Measurements from ENCODE around the gene VPS8.

Gene VPS8

GRCh38 chr3:185052631-185053030, 240.7 kb downstream of the VPS8 start:
- DNase-seq (ENCODE audit: low read depth in 2 of 2), result no peak

DNA sequence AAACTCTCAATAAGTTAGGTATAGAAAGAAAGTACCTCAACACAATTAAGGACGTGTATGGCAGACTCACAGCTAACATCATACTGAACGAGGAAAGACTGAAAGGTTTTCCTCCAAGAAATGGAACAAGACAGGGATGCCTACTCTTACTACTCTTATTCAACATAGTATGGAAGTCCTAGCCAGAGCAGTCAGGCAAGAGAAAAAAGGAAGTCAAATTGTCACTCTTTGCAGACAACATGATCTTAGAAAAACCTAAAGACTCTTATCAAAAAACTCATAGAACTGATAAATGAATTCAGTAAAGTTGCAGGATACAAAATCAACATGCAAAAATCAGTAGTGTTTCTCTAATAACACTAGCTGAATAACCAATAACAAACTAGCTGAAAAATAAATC, 244.9 kb downstream of the VPS8 start:
- no peak for DNase-seq (ENCODE audit: low read depth in 2 of 2)

DNA sequence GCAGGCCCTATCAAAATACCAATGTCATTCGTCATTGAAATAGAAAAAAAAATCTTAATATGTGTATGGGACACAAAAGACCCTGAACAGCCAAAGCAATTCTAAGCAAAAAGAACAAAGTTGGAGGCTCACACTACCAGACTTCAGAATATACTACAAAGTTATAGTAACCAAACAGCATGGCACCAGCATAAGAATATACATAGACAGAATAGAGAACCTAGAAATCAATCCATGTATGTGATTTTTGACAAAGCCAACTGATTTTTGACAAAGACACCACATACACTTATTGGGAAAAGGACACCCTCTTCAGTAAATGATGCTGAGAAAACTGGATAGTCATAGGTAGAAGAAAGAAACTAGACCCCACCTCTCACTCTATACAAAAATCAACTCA, 245.9 kb downstream of the VPS8 start:
- no peak for DNase-seq (ENCODE audit: low read depth in 2 of 2)

DNA sequence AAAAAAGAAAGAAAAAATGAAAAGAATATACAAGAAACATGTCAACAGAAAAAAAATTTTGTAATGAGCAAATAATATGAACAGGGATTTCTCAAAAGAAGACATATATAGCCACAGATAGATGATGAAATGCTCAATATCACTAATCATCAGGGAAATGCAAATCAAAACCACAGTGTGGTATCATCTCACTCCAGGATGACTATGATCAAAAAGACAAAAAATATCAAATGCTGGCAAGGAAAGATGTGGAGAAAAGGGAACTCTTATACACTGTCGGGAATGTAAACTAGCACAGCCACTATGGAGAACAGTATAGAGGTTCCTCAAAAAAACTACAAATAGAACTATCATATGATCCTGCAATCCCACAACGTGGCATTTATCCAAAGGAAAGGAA, 246.8 kb downstream of the VPS8 start:
- no peak for DNase-seq (ENCODE audit: low read depth in 2 of 2)

- DNase-seq (ENCODE audit: low read depth in 2 of 2), result no peak
Observed at GRCh38 chr3:185059766-185060165, 247.8 kb downstream of the VPS8 start.

- DNase-seq (ENCODE audit: low read depth in 2 of 2), result no peak
Observed at GRCh38 chr3:185060655-185061054, 248.7 kb downstream of the VPS8 start.

DNA sequence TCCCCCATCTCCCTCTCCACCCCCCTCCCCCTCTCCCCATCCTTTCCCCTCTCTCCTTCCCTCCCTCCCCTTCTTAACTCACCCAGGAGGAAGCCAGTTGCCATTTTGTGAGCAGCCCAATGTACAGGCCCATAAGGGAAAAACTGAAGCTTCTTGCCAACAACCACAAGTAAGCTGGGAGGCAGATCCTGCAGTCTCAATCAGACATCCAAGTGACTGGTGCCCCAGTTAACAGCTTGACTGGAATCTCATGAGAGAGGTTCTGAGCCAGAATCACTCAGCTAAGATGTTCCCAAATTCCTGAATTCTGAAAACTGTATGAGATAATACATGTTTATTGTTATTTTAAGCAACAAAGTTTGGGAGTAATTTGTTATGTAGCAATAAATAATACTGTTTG, 250.2 kb downstream of the VPS8 start:
- no peak for DNase-seq (ENCODE audit: low read depth in 2 of 2)

DNA sequence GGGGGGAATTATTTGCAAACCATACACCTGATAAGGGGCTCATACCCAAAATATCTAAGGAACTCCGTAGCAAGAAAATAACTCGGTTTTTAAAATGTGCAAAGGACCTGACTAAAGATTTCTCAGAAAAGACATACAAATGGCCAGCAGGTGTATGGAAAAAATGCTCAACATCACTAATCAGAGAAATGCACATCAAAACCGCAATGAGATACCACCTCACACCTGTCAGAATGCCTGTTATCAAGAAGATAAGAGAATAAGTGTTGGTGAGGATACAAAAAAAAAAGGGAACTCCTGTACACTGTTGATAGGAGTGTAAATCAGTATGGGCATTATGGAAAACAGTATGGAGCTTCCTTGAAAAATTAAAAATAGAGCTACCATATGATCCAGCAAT, 251.5 kb downstream of the VPS8 start:
- no peak for DNase-seq (ENCODE audit: low read depth in 2 of 2)

GRCh38 chr3:185065059-185065458, 253.1 kb downstream of the VPS8 start:
- DNase-seq (ENCODE audit: low read depth in 2 of 2), result no peak

DNA sequence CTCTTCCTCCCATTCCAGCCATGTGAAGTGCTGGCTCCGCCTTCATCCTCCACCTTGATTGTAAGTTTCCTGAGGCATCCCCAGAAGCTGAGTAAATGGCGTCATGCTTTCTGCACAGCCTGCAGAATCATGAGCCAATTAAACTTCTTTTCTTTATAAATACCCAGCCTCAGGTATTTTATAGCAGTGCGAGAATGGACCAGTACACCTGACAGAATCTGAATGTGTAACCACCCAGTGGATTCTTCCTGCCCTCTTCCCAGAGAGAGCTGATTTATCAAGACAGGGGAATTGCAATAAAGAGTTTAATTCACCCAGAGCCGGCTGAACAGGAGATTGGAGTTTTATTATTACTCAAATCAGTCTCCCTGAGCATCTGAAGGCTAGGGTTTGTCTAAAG, 254.3 kb downstream of the VPS8 start:
- no peak for DNase-seq (ENCODE audit: low read depth in 2 of 2)

- DNase-seq (ENCODE audit: low read depth in 2 of 2), result no peak
Observed at GRCh38 chr3:185067173-185067572, 255.2 kb downstream of the VPS8 start.

DNA sequence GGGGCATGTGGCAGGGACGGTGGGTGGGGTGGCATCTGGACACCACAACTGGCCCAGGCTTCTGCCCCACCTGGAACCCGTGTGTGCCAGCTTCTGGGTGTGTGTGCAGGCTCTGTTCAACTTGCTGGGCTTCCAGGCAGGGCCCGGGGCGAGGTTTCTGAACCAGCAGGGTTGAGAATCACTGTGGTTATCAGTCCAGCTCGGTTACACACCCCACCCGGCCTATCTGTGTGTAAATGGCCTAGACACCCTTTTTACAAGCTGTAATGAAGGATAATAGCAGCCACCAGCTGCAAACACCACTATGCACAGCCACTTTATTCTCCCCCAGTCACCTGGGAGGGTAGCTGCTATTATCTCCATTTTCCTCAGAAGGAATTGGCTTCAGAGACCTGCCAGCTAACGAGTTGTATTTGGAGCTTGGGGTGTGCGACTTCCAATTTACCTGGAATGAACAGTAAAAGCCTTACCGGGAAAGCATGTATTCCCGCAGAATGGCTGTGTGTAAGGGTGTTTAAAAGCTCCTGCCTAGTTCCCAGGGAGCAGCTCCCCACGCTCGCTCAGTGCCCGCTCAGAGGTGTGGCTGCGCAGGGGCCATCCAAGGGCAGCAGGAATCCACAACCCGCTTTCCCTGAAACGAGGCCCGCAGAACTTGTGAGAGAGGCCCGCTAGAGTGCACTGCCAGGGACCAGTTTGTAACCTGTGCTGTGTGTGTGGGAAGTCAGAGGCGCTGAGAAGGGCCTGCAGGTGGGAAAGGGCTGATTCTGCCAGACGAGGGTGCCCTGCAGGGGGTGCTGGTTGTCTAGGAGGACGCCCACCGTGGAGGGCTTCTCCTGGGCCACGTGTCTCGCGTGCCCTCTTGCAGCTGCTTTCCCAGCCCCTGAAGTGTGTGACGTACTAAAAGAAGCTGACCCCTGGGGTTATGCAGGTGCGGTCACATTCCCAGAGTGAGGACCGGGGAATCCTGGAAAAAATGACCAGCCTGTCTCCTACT, 257.4 kb downstream of the VPS8 start:
- DNase-seq (ENCODE audit: low read depth in 2 of 2), result no peak

GRCh38 chr3:185070491-185071286, 258.7 kb downstream of the VPS8 start:
- no peak for DNase-seq (ENCODE audit: low read depth in 2 of 2)

- no peak for DNase-seq (ENCODE audit: low read depth in 2 of 2)
Observed at GRCh38 chr3:185071287-185071800, 259.4 kb downstream of the VPS8 start.

DNA sequence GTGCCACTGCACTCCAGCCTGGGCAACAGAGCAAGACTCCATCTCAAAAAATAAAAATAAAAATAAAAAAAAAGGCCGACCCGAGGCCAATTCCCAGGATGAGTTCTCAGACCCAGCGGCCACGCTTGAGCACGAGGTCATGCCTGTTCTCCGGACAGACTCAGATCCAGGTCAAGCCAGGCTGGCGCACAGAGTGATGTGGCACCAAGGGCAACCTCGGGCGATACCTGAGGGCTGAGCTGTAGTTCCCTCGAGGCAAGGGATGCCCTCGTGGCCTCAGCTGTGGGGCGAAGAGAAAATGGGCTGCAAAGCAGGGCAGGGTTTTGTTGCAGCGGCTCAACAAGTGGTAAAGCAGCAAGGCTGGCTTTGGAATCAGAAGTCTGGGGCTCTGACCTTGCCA, 263.6 kb downstream of the VPS8 start:
- DNase-seq (ENCODE audit: low read depth in 2 of 2), result no peak

GRCh38 chr3:185076219-185076618, 264.3 kb downstream of the VPS8 start:
- DNase-seq (ENCODE audit: low read depth in 2 of 2), result no peak

DNA sequence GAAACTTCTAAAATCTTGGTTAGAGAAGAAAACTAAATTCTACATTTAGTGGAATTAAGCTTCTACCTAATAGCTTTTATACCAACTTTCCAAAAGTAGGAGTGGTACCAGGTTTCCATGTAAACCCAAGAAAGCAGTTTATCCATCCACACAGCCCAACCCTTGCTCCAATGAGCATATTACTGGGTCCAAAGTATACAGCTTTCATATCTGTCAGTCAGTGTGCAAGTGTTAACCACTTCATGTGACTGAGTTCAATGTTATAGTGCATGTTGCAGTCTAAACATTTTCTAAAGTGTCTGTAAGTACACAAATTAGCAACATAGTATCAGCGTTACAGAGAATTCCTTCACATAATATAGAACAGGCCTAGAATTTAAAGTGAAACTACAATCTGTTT, 267.7 kb downstream of the VPS8 start:
- no peak for DNase-seq (ENCODE audit: low read depth in 2 of 2)

DNA sequence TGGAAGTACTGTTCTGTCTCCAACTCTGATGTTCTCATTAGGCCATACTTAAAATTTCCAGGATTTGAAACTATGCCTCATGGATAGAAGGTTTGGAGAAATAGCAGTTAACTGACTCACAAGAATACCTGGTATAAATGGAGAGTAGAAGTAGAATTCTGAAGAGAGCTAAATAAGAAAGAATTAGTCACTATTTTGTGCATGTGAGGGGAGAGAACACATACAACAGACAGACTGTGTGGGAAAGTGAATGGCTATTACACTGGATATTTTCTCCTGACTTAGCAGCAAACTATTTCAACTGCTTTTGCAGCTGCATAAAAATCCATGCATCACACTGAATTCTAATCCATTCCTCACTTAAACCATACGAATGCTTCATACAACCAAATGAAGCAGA, 269.6 kb downstream of the VPS8 start:
- DNase-seq (ENCODE audit: low read depth in 2 of 2), result no peak

DNA sequence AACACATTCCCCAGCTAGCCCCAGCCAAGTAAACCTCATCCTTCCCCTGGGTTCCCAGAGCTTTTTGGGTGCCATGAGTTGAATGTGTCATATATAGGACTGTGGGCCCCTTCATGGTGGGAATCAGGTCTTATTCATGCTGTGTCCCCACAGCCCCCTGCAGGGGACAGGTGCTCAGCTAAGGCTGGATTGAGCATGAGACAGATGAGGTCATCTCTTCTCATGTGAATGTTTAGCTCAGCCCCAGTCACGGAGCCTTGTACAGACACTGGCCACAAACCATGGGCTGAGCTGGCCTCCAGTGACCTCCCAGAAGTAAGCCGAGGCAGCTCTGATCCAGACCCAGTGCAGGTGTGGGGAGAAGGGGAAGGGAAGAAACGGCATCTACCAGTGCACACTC, 270.2 kb downstream of the VPS8 start:
- no peak for DNase-seq (ENCODE audit: low read depth in 2 of 2)

GRCh38 chr3:185082829-185083228, 270.9 kb downstream of the VPS8 start:
- DNase-seq (ENCODE audit: low read depth in 2 of 2), result no peak

- no peak for DNase-seq (ENCODE audit: low read depth in 2 of 2)
Observed at GRCh38 chr3:185084402-185084801, 272.4 kb downstream of the VPS8 start.

GRCh38 chr3:185084901-185085300, 272.9 kb downstream of the VPS8 start:
- no peak for DNase-seq (ENCODE audit: low read depth in 2 of 2)

DNA sequence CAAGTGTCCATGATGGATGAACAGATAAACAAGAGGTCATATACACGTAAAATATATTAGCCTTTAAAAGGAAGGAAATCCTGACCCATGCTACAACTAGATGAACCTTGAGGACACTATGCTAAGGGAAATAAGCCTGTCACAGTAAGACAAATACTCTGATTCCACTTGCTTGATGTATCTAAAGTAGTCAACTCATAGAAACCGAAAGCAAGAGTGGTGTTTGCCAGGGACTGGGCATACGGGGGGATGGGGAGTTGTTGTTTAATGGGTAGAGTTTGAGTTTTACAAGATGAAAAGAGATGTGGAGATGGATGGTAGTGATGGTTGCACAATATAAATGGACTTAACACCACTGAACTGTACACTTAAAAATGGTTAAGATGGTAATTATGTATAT, 275.5 kb downstream of the VPS8 start:
- no peak for DNase-seq (ENCODE audit: low read depth in 2 of 2)

Measured in activated CD4-positive, alpha-beta T cell treated with anti-CD3 and anti-CD28 coated beads for 24 hours (primary cell).